Urinary bladder (tissue), 4 donors: ENCODE data around the gene CD24. TPM values are rescaled to one million over a fixed set of nuclear protein-coding genes. Genes with fewer than 3 reads are reported as not detected.

Experiments used
- DNase-seq: peaks from one replicate; pipeline ENCODE4 v3.0.0-alpha.2; 2015; ENCODE audit errors: extremely low spot score
- H3K27ac ChIP-seq: one replicate; pipeline ENCODE4 v1.5.1; 2013; ENCODE audit warnings: low read depth, mild to moderate bottlenecking, moderate library complexity
- H3K36me3 ChIP-seq: one replicate; pipeline ENCODE4 v1.6.1; 2013; ENCODE audit warnings: mild to moderate bottlenecking, moderate library complexity; ENCODE audit not compliant: insufficient read depth
- H3K4me1 ChIP-seq: one replicate; pipeline ENCODE4 v1.6.1; 2013; ENCODE audit warnings: mild to moderate bottlenecking, moderate library complexity; ENCODE audit not compliant: insufficient read depth
- H3K4me3 ChIP-seq: one replicate; pipeline ENCODE4 v1.5.1; 2013; ENCODE audit warnings: low read depth, low read length
- WGBS: extraction: QIAGEN DNeasy Blood & Tissue Kit; methylation state at CpG from one replicate; pipeline ENCODE4 v1.1.7; 2013; 5-methylcytosine and 5-hydroxymethylcytosine counted together
- polyA plus RNA-seq: library from polyadenylated mRNA; stranded (reverse); fragments of 200-250 nt; gene quantifications from one replicate; pipeline ENCODE4 v1.2.3, GENCODE V29; 2013
- total RNA-seq: library from RNA; depleted of rRNA; stranded (reverse); fragments of >200 nt; gene quantifications from one replicate; pipeline ENCODE4 v1.2.3, GENCODE V29; 2014
- donor health status: healthy with polysubstance abuse.
- donor health status: healthy.

Gene CD24
- total and polyA plus RNA-seq, 2 donors, result 28.8 to 283 TPM

DNA sequence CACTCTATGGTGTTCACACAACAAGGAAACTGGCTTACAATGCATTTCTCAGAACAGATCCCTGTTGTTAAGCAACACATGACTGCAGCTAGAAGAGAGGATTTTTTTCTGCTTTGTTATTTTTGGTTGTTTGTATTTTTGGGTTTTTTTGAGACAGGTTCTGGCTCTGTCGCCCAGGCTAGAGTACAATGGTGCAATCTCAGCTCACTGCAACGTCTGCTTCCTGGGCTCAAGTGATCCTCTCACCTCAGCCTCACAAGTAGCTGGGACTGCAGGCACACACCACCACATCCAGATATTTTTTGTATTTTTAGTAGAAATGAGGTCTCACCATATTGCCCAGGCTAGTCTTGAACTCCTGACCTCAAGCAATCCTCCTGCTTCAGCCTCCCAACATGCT lies 12.7 kb downstream of the CD24 start:
- no peak for DNase-seq
- Histone ChIP-seq H3K27ac (no peak overlapping the region), H3K4me1 (no peaks in the 10 kb centered on the region), H3K36me3 (no peaks in the 10 kb centered on the region), H3K4me3 (no peak overlapping the region)
- WGBS, result 64% methylated on average over 2 of the region's 2 CpGs

DNA sequence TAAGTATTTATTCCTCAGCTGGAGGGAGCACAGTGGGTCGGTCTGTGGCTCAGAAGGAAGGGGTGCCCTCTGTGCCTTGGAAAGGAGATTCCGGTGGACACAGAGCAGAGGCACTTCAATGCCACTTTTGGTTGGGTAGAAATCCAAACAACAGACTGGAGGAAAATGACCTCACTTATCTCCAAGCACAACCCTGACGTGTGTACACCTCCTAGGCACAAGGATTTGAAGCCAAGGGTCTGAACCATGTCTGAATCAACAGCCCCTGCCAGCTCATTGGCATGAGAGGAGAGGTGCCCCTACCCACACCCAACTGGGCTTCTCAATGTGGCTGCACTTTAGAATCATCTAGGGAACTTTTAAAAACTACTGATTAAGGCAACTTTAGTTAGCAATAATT lies 13.4 kb downstream of the CD24 start:
- no peak overlapping the region for H3K4me3 ChIP-seq
- no peak overlapping the region for H3K27ac ChIP-seq
- H3K4me1 ChIP-seq, result no peaks in the 10 kb centered on the region
- no peaks in the 10 kb centered on the region for H3K36me3 ChIP-seq
- DNase-seq, result no peak
- WGBS, result 76% methylated on average over 3 of the region's 3 CpGs

DNA sequence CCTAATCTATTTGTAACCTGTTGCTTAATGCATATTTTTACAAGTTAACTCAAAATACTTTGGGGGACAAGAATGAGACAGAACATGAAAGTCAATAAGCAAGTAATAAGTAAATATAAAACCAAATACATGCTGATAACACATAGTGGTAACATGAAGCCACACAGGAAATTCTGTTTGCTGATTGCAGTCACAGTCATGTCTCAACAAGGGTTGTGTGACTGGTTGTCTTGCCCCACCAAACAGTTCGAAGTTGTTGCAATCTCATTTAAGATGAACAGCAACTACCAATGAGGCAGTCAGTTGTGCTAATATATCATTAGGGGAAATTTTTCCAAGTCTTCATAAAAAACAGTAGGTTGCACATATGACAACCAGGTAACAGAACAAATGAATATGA lies 14.5 kb downstream of the CD24 start:
- H3K36me3 ChIP-seq, result no peaks in the 10 kb centered on the region
- no peaks in the 10 kb centered on the region for H3K4me1 ChIP-seq
- H3K27ac ChIP-seq, result no peak overlapping the region
- DNase-seq, result no peak
- WGBS, result 80% methylated on average over 1 of the region's 1 CpG
- no peak overlapping the region for H3K4me3 ChIP-seq

- Histone ChIP-seq H3K27ac (no peak overlapping the region), H3K4me3 (no peak overlapping the region), H3K4me1 (no peaks in the 10 kb centered on the region), H3K36me3 (no peaks in the 10 kb centered on the region)
- WGBS, result 66% methylated on average over 9 of the region's 9 CpGs
- no peak for DNase-seq
Measured at GRCh38 chr6:106939848-106940247, 34.7 kb downstream of the CD24 start.

DNA sequence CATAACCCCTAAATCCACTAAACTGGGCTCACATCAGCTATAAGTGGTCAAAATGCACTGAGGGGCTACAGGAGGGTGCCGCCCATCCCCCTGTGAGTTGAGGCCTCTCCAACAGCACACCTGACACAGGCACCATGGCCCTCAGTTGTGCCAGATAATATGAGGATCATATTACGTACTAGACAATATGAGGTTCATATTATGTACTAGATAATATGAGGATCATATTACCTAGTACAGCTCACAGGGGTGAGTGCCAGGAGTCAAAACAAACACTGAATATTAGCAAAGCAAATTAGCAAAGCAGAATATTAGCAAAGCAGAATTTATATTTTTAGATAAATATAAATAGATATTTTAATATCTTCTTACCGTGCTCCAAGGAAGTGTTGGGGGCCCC lies 35.3 kb downstream of the CD24 start:
- DNase-seq, result no peak
- Histone ChIP-seq H3K36me3 (no peaks in the 10 kb centered on the region), H3K4me3 (no peak overlapping the region), H3K27ac (no peak overlapping the region), H3K4me1 (no peaks in the 10 kb centered on the region)
- WGBS, result 76% methylated on average over 3 of the region's 3 CpGs

DNA sequence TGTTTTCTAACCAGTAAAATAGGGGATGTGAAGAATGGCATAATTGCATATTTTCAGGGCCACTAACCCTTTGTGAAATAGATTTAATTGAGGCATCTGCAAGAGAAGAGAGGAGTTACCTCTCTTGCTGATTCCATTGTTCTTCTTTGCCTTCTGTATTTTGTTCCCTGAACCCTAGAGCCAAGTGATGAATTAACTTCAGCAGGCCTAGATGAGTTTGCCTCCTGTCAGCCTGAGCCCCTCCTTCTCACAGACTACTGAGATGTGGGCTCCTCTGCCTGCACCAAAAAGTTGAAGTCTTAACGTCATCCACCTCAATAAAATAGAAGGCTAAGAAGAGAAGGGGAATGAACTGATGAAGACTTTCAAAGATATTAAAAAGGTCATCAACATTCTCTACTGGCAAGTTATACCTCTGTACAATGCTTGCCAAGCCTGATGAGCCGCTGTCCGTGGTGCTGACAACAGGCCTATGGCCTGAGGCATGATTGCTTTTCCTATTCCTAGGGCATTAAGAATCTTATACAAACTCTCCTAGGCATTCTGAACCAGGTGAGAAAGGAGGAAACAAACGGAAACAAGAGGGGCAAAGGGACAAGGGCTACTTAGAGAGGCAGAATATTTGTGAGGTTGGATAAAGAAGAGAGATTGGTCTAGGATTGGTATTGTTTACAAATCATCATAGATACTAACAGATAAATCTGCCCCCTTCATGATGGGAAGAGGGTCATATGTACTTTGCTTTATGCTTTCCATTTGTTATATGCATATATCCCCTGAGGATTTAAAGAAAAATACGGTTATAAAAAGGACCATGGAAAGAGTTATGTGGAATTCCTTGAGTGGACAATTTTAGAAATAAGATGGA lies 46.8 kb downstream of the CD24 start:
- no peaks in the 10 kb centered on the region for H3K4me1 ChIP-seq
- H3K4me3 ChIP-seq, result no peak overlapping the region
- DNase-seq, result no peak
- H3K36me3 ChIP-seq, result no peaks in the 10 kb centered on the region
- 15% methylated on average over 5 of the region's 5 CpGs for WGBS
- H3K27ac ChIP-seq, result no peak overlapping the region

DNA sequence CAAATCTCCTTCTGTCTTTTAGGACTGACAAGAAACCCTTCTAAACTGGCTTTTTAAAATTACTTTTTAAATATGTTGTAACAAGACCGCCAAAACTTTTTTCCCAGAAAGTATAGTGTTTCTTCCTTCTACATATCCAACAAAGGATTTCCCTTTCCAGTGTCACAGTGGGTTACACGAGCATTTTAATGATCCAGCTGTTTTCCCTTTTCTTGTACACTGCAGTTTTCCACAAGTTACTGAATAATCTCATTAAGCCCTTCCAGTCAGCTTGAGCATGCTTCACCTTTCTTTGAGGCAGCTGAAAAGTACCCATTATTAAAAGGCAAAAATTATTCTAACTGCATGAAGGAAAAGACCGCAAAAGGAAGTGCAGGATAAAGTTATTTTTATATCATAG lies 48.6 kb downstream of the CD24 start:
- DNase-seq, result no peak
- no peaks in the 10 kb centered on the region for H3K36me3 ChIP-seq
- no peaks in the 10 kb centered on the region for H3K4me1 ChIP-seq
- H3K27ac ChIP-seq, result no peak overlapping the region
- 54% methylated on average over 3 of the region's 3 CpGs for WGBS
- H3K4me3 ChIP-seq, result no peak overlapping the region

- DNase-seq, result no peak
- no peaks in the 10 kb centered on the region for H3K36me3 ChIP-seq
- H3K27ac ChIP-seq, result no peak overlapping the region
- 12% methylated on average over 17 of the region's 17 CpGs for WGBS
- no peaks in the 10 kb centered on the region for H3K4me1 ChIP-seq
- H3K4me3 ChIP-seq, result no peak overlapping the region
Measured at GRCh38 chr6:106924694-106925523, 49.6 kb downstream of the CD24 start.

GRCh38 chr6:106922626-106923025 lies 51.9 kb downstream of the CD24 start:
- Histone ChIP-seq H3K36me3 (no peaks in the 10 kb centered on the region), H3K4me3 (no peak overlapping the region), H3K4me1 (no peaks in the 10 kb centered on the region), H3K27ac (no peak overlapping the region)
- 68% methylated on average over 4 of the region's 4 CpGs for WGBS
- DNase-seq, result no peak

Other genes with a start within 250 kb of the CD24 start
- 21.7 TPM for gene MTRES1, start 53.5 kb upstream of the CD24 start, total RNA-seq
- 20.8 TPM for gene MTRES1, start 53.5 kb upstream of the CD24 start, polyA plus RNA-seq
- gene BEND3, start 140.8 kb upstream of the CD24 start, total RNA-seq, result 3.0 TPM
- 1.0 TPM for gene BEND3, start 140.8 kb upstream of the CD24 start, polyA plus RNA-seq